Stomach (tissue), 9 donors: ENCODE measurements around the gene PLEKHH2. TPM values are rescaled to one million over a fixed set of nuclear protein-coding genes. Genes with fewer than 3 reads are reported as not detected.

Source experiments
- DNase-seq, 2 donors: peaks; one replicate each; pipeline versions ENCODE4 v3.0.0 to v3.0.0-alpha.2; 2013 to 2019
- H3K27ac ChIP-seq, 5 donors: fragments of 200-600 bp in 4 of 5; sonication (generic) in 4 of 5; one replicate each; pipeline ENCODE4 v1.5.1; 2013 to 2019; ENCODE audit warnings: mild to moderate bottlenecking in 1 of 5, moderate library complexity in 1 of 5
- H3K27me3 ChIP-seq, 3 donors: fragments of 200-600 bp; sonication (generic); one replicate each; pipeline ENCODE4 v1.5.1; 2017 to 2019; ENCODE audit warnings: mixed run types in 1 of 3
- H3K36me3 ChIP-seq, 4 donors: fragments of 200-600 bp; sonication (generic); 1 replicate in 3 of 4; 2 replicates in 1 of 4; pipeline ENCODE4 v1.5.1; 2016 to 2019
- H3K4me1 ChIP-seq, 4 donors: fragments of 200-600 bp; sonication (generic); one replicate each; pipeline ENCODE4 v1.5.1; 2016 to 2019
- H3K4me3 ChIP-seq, 4 donors: fragments of 200-600 bp; sonication (generic) in 3 of 4; one replicate each; pipeline ENCODE4 v1.5.1; 2016 to 2019; ENCODE audit warnings: mild to moderate bottlenecking in 1 of 4
- H3K9me3 ChIP-seq, 4 donors: fragments of 200-600 bp; sonication (generic); one replicate each; pipeline ENCODE4 v1.5.1; 2016 to 2019
- CTCF ChIP-seq, 7 experiments: fragments of 450-650 bp in 4 of 7; fragments of 200-600 bp in 3 of 7; sonication (generic) in 3 of 7; IDR thresholded peaks; one replicate each; pipeline ENCODE4 v1.5.1; 2016 to 2019; ENCODE audit warnings: antibody characterized with exemption in 7 of 7, control low read depth in 2 of 7, mild to moderate bottlenecking in 1 of 7
- EP300 ChIP-seq: sonication (generic); formaldehyde crosslinking; IDR thresholded peaks from one replicate; pipeline ENCODE4 v1.6.1; 2017; ENCODE audit warnings: antibody characterized with exemption
- POLR2A ChIP-seq, 4 donors: fragments of 450-650 bp; IDR thresholded peaks; one replicate each; pipeline ENCODE4 v1.6.1; 2016; ENCODE audit warnings: antibody characterized with exemption in 4 of 4, control low read depth in 2 of 4, mild to moderate bottlenecking in 1 of 4, moderate library complexity in 1 of 4
- POLR2AphosphoS5 ChIP-seq, 3 donors: sonication (generic); formaldehyde crosslinking; IDR thresholded peaks; one replicate each; pipeline ENCODE4 v1.6.1; 2016; ENCODE audit warnings: antibody characterized with exemption in 3 of 3
- WGBS, 5 donors: extraction: QIAGEN DNeasy Blood & Tissue Kit in 3 of 5; methylation state at CpG; one replicate each; pipeline versions ENCODE4 v1.1.5 to v1.1.7; 2013 to 2018; 5-methylcytosine and 5-hydroxymethylcytosine counted together
- intact Hi-C: fragments of 100-400 bp; cut with DNase I; formaldehyde crosslinking; loops from one replicate; pipeline ENCODE4 v1.15.1; 2023; ENCODE audit warnings: low total_unique reads
- polyA plus RNA-seq, 3 donors: library from polyadenylated mRNA; stranded (reverse); fragments of 200-250 nt; gene quantifications; one replicate each; pipeline ENCODE4 v1.2.3, GENCODE V29; 2013
- total RNA-seq, 5 donors: library from RNA; depleted of rRNA; stranded (reverse); fragments of >200 nt; gene quantifications; one replicate each; pipeline versions ENCODE4 v1.1.0 to v1.2.3, GENCODE V29; 2014 to 2016
- donor health status: healthy with polysubstance abuse.
- donor health status: Bipolar disorder and iron deficiency.
- donor health status: healthy.

Gene PLEKHH2
- total and polyA plus RNA-seq, 8 donors, result 1.8 to 130 (median 11.1) TPM

- peaks cover 0 to 5% (median 0%) of the 10 kb centered on the region in 4 donors for H3K4me1 ChIP-seq
- H3K27ac ChIP-seq, result peak overlapping the region in 2 of 5 donors; percentile 1 to 23
- 85 to 95% (median 88%) methylated on average over 2 of the region's 2 CpGs for WGBS, 5 donors
- no peaks in the 10 kb centered on the region for H3K27me3 ChIP-seq
- H3K36me3 ChIP-seq, result peaks cover 0 to 72% (median 50%) of the 10 kb centered on the region in 4 donors
- TF ChIP-seq POLR2AphosphoS5 (IDR thresholded peaks at IDR 0.05) (no peak), EP300 (no peak), CTCF (IDR thresholded peaks at IDR 0.05) (no peak), POLR2A (IDR thresholded peaks at IDR 0.05) (no peak)
- no peak overlapping the region for H3K4me3 ChIP-seq
- no peak for DNase-seq
- intact Hi-C loops, result no loop called here
- H3K9me3 ChIP-seq, result no peaks in the 10 kb centered on the region
These were observed 154.1 kb downstream of the PLEKHH2 start for GRCh38 chr2:43791035-43791765.

DNA sequence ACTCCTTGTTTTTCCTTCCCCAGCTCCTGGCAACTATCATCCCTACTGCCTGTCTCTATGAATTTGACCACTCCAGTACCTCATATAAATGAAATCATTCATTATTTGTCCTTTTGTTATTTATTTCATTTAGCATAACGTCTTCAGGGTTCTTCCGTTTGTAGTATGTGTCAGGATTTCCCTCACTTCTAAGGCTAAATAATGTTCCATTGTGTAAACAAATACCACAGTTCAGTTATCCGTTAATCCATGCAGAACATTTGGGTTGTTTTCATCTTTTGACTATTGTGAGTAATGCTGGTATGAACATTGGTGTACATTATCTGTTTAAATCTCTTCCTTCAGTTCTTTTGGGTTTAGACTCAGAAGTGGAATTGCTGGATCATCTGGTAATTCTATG is 155.6 kb downstream of the PLEKHH2 start:
- WGBS, 5 donors, result 63 to 81% (median 78%) methylated on average over 3 of the region's 3 CpGs
- no peak overlapping the region for H3K27ac ChIP-seq
- peaks cover 0 to 72% (median 46%) of the 10 kb centered on the region in 4 donors for H3K36me3 ChIP-seq
- TF ChIP-seq POLR2AphosphoS5 (IDR thresholded peaks at IDR 0.05) (no peak), EP300 (no peak), CTCF (IDR thresholded peaks at IDR 0.05) (no peak), POLR2A (IDR thresholded peaks at IDR 0.05) (no peak)
- intact Hi-C loops, result no loop called here
- DNase-seq, result no peak
- H3K4me3 ChIP-seq, result no peak overlapping the region
- H3K27me3 ChIP-seq, result no peaks in the 10 kb centered on the region
- peaks cover 0 to 5% (median 0%) of the 10 kb centered on the region in 4 donors for H3K4me1 ChIP-seq
- no peaks in the 10 kb centered on the region for H3K9me3 ChIP-seq

DNA sequence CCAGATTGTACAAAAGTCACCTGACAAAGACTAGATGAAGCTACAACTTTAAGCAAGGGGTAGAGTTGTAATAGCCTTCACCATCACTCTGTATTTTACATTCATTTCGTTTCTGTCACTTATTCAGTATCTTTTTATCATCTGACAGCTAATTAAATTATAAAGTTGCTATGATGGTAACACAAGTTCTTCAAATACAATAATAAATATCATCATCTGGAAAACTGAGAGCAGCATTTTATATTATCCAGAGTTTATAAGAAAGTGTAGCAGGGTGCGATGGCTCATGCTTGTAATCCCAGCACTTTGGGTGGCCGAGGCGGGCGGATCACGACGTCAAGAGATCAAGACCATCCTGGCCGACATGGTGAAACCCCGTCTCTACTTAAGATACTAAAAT is 157.9 kb downstream of the PLEKHH2 start:
- H3K27me3 ChIP-seq, result no peaks in the 10 kb centered on the region
- DNase-seq, result no peak
- H3K4me1 ChIP-seq, result peaks cover 0 to 5% (median under 1%) of the 10 kb centered on the region in 4 donors
- H3K36me3 ChIP-seq, result peaks cover 0 to 61% (median 32%) of the 10 kb centered on the region in 4 donors
- TF ChIP-seq EP300, result no peak
- intact Hi-C loops, result no loop called here
- no peak overlapping the region for H3K27ac ChIP-seq
- no peaks in the 10 kb centered on the region for H3K9me3 ChIP-seq
- WGBS, 5 donors, result 95 to 98% (median 96%) methylated on average over 9 of the region's 9 CpGs
- H3K4me3 ChIP-seq, result no peak overlapping the region

GRCh38 chr2:43796206-43796605 is 159.1 kb downstream of the PLEKHH2 start:
- Histone ChIP-seq H3K27ac (no peak overlapping the region), H3K4me1 (peaks cover 0 to 4% (median 1%) of the 10 kb centered on the region in 4 donors), H3K27me3 (no peaks in the 10 kb centered on the region), H3K4me3 (no peak overlapping the region), H3K36me3 (peaks cover 0 to 49% (median 27%) of the 10 kb centered on the region in 4 donors), H3K9me3 (no peaks in the 10 kb centered on the region)
- no peak for DNase-seq
- intact Hi-C loops, result no loop called here
- TF ChIP-seq POLR2A (IDR thresholded peaks at IDR 0.05), result no peak
- no peak for TF ChIP-seq EP300
- no peak for TF ChIP-seq POLR2AphosphoS5 (IDR thresholded peaks at IDR 0.05)
- no peak for TF ChIP-seq CTCF (IDR thresholded peaks at IDR 0.05)
- WGBS, 5 donors, result 31 to 59% (median 48%) methylated on average over 1 of the region's 1 CpG

DNA sequence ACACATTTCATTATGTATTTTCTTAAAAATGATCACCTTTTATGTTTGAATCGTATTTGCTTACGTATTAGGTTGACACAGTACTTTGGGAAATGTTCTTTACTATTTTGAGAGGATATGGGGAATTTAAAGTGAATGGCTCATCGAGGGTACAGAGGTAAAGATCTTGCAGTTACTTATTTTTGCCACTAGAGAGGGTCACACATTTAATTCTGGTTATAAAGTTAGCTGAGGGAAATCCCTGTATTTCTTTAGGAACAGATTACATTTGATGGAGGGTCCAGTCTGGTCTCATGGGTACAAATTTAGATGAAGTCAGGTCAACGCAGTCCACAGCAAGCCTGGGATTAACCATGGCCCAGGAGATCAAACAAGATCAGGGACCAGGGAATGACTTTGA is 161.2 kb downstream of the PLEKHH2 start:
- no peak for TF ChIP-seq POLR2A (IDR thresholded peaks at IDR 0.05)
- peak in 2 of 7 experiments; percentile 18 to 20 for TF ChIP-seq CTCF (IDR thresholded peaks at IDR 0.05)
- peaks cover 0 to 4% (median 1%) of the 10 kb centered on the region in 4 donors for H3K4me1 ChIP-seq
- H3K27ac ChIP-seq, result no peak overlapping the region
- no peaks in the 10 kb centered on the region for H3K27me3 ChIP-seq
- no peak for DNase-seq
- no peak overlapping the region for H3K4me3 ChIP-seq
- H3K36me3 ChIP-seq, result peaks cover 0 to 37% (median 23%) of the 10 kb centered on the region in 4 donors
- H3K9me3 ChIP-seq, result no peaks in the 10 kb centered on the region
- WGBS, 5 donors, result 73 to 80% (median 75%) methylated on average over 4 of the region's 4 CpGs
- intact Hi-C loops, result no loop called here
